ENCODE measurements around the gene FMO2. TPM values are rescaled to one million over a fixed set of nuclear protein-coding genes. Genes with fewer than 3 reads are reported as not detected.

The FMO2 gene
- total RNA-seq, 4 donors from 2014 or later = 13.2 to 25.1 (median 22.5) TPM

DNA sequence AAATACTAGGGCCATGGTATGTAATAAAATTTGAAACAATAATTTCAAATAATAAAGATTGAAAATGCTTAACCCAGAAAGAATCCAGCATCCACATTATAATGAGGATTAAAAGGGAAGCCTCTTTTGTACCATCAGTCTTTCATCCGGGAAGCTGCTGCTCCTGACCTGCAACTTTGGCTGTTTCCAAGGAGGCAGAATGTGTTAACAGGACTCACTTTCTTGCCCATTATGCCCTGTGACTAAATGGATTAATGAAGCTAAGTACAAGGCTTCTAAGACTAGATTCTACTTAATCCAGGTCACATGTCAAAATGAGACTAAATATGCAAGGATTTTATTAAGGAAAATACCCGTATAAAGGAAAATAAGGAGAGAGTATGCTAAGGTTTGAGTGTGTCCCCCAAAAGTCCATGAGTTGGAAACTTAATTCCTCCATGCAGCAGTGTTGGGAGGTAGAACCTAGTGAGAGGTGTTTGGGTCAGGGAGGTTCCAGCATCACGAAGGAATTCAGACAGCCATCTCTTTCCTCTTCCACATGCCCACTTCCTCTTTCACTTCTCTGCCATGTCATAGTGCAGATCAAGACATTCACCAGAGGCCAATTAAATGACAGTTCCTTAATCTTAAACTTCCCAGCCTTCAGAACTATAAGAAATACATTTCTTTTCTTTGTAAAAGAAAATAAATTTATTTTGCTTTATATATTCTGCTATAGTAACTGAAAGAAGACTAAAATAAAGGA lies 27.7 kb downstream of the FMO2 start:
- Histone ChIP-seq H3K36me3 (no peaks in the 10 kb centered on the region), H3K9me3 (no peaks in the 10 kb centered on the region), H3K27ac (no peak overlapping the region), H3K27me3 (no peaks in the 10 kb centered on the region), H3K4me1 (peaks cover 0 to 10% of the 10 kb centered on the region in 2 donors), H3K4me3 (no peak overlapping the region)
- no peak for DNase-seq
- no peak for ATAC-seq
- in situ Hi-C loops (cut with MboI; ENCODE audit: low sequenced_read_pairs in 4 of 4) (no loop called here), intact Hi-C loops (cut with DNase I; ENCODE audit: low total_unique reads) (no loop called here)
- TF ChIP-seq POLR2A (IDR thresholded peaks at IDR 0.05) = no peak
- TF ChIP-seq, protein P1, sequence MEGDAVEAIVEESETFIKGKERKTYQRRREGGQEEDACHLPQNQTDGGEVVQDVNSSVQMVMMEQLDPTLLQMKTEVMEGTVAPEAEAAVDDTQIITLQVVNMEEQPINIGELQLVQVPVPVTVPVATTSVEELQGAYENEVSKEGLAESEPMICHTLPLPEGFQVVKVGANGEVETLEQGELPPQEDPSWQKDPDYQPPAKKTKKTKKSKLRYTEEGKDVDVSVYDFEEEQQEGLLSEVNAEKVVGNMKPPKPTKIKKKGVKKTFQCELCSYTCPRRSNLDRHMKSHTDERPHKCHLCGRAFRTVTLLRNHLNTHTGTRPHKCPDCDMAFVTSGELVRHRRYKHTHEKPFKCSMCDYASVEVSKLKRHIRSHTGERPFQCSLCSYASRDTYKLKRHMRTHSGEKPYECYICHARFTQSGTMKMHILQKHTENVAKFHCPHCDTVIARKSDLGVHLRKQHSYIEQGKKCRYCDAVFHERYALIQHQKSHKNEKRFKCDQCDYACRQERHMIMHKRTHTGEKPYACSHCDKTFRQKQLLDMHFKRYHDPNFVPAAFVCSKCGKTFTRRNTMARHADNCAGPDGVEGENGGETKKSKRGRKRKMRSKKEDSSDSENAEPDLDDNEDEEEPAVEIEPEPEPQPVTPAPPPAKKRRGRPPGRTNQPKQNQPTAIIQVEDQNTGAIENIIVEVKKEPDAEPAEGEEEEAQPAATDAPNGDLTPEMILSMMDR (IDR thresholded peaks at IDR 0.05 in 4 of 5, conservative IDR thresholded peaks at IDR 0.05 in 1 of 5) = no peak

DNA sequence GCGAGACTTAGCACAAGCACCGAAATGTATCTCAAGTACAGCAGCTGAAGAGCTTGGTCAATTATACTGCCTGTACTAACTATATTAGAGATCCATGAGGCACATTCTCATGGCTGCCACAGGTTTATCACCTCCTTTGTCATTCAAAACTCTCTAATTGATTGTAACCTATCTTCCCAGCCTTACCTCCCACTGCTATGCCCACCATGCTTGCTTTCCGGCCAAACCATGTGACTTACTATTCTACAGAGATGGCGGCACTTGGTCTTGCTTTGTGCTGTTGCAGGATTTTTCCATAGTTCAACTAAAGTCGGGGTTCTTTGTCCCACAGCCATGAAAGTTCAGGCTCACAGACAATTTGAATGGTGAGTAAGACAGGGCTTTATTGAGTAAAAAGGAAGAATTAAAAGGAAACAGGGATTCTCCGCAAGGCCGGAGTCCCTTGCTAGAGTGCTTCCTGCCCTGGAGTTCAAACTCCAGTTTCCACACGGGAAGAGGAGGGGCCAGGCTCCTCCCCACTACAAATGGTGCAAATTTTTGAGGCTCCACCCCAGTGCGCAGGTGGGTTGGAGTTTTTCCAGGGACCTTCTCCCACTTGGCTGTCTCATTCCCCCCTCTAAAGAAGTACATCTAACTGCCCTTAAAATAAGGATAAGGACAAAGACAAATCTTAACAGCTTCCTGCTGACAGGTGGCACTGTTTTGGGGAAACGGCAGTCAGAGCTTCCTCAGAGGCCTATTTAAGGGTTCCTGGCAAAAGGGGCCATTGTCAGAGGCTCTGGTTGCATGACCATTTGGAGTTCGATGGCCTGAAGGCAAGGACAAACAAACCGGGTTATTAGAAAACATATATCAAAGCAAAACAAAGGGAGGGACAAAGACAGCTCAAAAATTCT lies 28.7 kb downstream of the FMO2 start:
- in situ Hi-C loops (cut with MboI; ENCODE audit: low sequenced_read_pairs in 4 of 4) = no loop called here
- ATAC-seq = no peak
- H3K36me3 ChIP-seq = no peaks in the 10 kb centered on the region
- peaks cover 0 to 11% of the 10 kb centered on the region in 2 donors for H3K4me1 ChIP-seq
- TF ChIP-seq, protein P1 (IDR thresholded peaks at IDR 0.05 in 4 of 5, conservative IDR thresholded peaks at IDR 0.05 in 1 of 5) = no peak
- TF ChIP-seq POLR2A (IDR thresholded peaks at IDR 0.05) = no peak
- intact Hi-C loops (cut with DNase I; ENCODE audit: low total_unique reads) = no loop called here
- H3K9me3 ChIP-seq = no peaks in the 10 kb centered on the region
- no peak overlapping the region for H3K27ac ChIP-seq
- H3K4me3 ChIP-seq = no peak overlapping the region
- no peak for DNase-seq
- no peaks in the 10 kb centered on the region for H3K27me3 ChIP-seq

GRCh38 chr1:171217658-171218443 lies 32.8 kb downstream of the FMO2 start:
- no peaks in the 10 kb centered on the region for H3K9me3 ChIP-seq
- H3K4me3 ChIP-seq = no peak overlapping the region
- H3K27ac ChIP-seq = no peak overlapping the region
- no peak for ATAC-seq
- H3K27me3 ChIP-seq = no peaks in the 10 kb centered on the region
- H3K36me3 ChIP-seq = no peaks in the 10 kb centered on the region
- in situ Hi-C loops (cut with MboI; ENCODE audit: low sequenced_read_pairs in 4 of 4) = no loop called here
- H3K4me1 ChIP-seq = peaks cover 0 to 4% of the 10 kb centered on the region in 2 donors
- no peak for DNase-seq
- intact Hi-C loops (cut with DNase I; ENCODE audit: low total_unique reads) = no loop called here
- TF ChIP-seq POLR2A (IDR thresholded peaks at IDR 0.05) = no peak
- TF ChIP-seq, protein P1 (IDR thresholded peaks at IDR 0.05 in 4 of 5, conservative IDR thresholded peaks at IDR 0.05 in 1 of 5) = no peak

DNA sequence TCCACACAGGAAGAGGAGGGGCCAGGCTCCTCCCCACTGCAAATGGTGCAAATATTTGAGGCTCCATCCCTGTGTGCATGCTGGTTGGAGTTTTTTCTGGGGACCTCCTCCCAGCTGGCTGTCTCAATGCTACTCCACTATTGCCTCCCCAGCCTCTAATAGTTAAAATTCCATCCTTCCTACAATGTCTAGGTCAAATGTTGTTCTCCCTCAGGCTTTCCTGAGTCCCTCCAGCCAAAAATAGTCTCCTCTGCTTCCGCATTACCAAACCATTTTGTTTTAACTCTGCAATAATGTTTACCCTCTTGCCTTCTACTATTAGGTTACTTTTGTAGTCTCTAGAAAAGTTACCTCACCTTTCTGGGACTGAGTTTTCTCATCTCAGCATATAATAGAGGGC lies 33.6 kb downstream of the FMO2 start:
- H3K4me1 ChIP-seq = peaks cover 0 to 8% of the 10 kb centered on the region in 2 donors
- no peak overlapping the region for H3K4me3 ChIP-seq
- H3K27ac ChIP-seq = peak overlapping the region in 1 of 4 donors; percentile 13
- H3K9me3 ChIP-seq = no peaks in the 10 kb centered on the region
- no peaks in the 10 kb centered on the region for H3K27me3 ChIP-seq
- in situ Hi-C loops (cut with MboI; ENCODE audit: low sequenced_read_pairs in 4 of 4) (no loop called here), intact Hi-C loops (cut with DNase I; ENCODE audit: low total_unique reads) (no loop called here)
- no peak for TF ChIP-seq POLR2A (IDR thresholded peaks at IDR 0.05)
- TF ChIP-seq, protein P1 (IDR thresholded peaks at IDR 0.05 in 4 of 5, conservative IDR thresholded peaks at IDR 0.05 in 1 of 5) = no peak
- DNase-seq (no peak), ATAC-seq (no peak)
- H3K36me3 ChIP-seq = no peaks in the 10 kb centered on the region

Measured in gastrocnemius medialis (tissue), 4 donors.